A673 (cell line): Measurements from ENCODE around the gene VPS4A. TPM values are rescaled to one million over a fixed set of nuclear protein-coding genes. Genes with fewer than 3 reads are reported as not detected.

Experiments
- Bru-seq: library from RNA; stranded (reverse); fragments of 400-500 nt; gene quantifications from one replicate; lab custom pipeline; 2021; lab: Mats Ljungman, UMichigan
- BruChase-seq, 2 experiments: library from RNA; stranded (reverse); fragments of 400-500 nt; gene quantifications; one replicate each; lab custom pipeline; 2021; lab: Mats Ljungman, UMichigan
- BruUV-seq: library from RNA; stranded (reverse); fragments of 400-500 nt; replicated peaks from 2 replicates; lab custom pipeline; 2021; lab: Mats Ljungman, UMichigan
- CTCF ChIA-PET: fragments of 300-600 bp; sonication (Branson Sonifier 250); formaldehyde crosslinking; loops from one replicate; lab custom pipeline; 2022; ENCODE audit warnings: antibody characterized with exemption; lab: Charles Lee
- POLR2A ChIA-PET: fragments of 300-600 bp; sonication (Branson Sonifier 250); formaldehyde crosslinking; loops from one replicate; lab custom pipeline; 2022; ENCODE audit warnings: antibody characterized with exemption; ENCODE audit not compliant: low non-redundant PET; lab: Charles Lee
- DNase-seq: peaks from one replicate; pipeline ENCODE4 v3.0.0-alpha.2; 2015; ENCODE audit warnings: low spot score
- H3K27ac ChIP-seq: fragments of 200-600 bp; sonication (generic); 2 replicates; pipeline ENCODE4 v1.5.1; 2016; ENCODE audit warnings: mixed run types, low read depth, mild to moderate bottlenecking, mixed read lengths, antibody characterized with exemption, low read length; ENCODE audit not compliant: poor library complexity, severe bottlenecking
- H3K27me3 ChIP-seq: fragments of 200-600 bp; sonication (generic); replicated peaks from 2 replicates; pipeline ENCODE4 v1.6.1; 2017; ENCODE audit warnings: mixed run types, low read depth, mild to moderate bottlenecking, mixed read lengths, antibody characterized with exemption, low read length; ENCODE audit not compliant: insufficient read depth, poor library complexity
- H3K36me3 ChIP-seq: fragments of 200-600 bp; sonication (generic); 2 replicates; pipeline ENCODE4 v1.6.1; 2016; ENCODE audit warnings: mixed run types, mild to moderate bottlenecking, mixed read lengths, antibody characterized with exemption, low read length; ENCODE audit not compliant: insufficient read depth, poor library complexity, severe bottlenecking
- H3K4me1 ChIP-seq: fragments of 200-600 bp; sonication (generic); 2 replicates; pipeline ENCODE4 v1.6.1; 2017; ENCODE audit warnings: mixed run types, mild to moderate bottlenecking, mixed read lengths, antibody characterized with exemption, low read length; ENCODE audit not compliant: insufficient read depth, poor library complexity, severe bottlenecking
- H3K4me3 ChIP-seq: fragments of 200-600 bp; sonication (generic); 2 replicates; pipeline ENCODE4 v1.5.1; 2016; ENCODE audit warnings: low read depth, mixed run types, mild to moderate bottlenecking, mixed read lengths, low read length; ENCODE audit not compliant: poor library complexity, severe bottlenecking
- H3K9me3 ChIP-seq: fragments of 200-600 bp; sonication (generic); 2 replicates; pipeline ENCODE4 v1.6.1; 2016; ENCODE audit warnings: mixed run types, low read depth, mild to moderate bottlenecking, mixed read lengths, antibody characterized with exemption, low read length; ENCODE audit not compliant: poor library complexity, severe bottlenecking
- EZH2 ChIP-seq: fragments of 200-600 bp; sonication (generic); IDR thresholded peaks from 2 replicates; pipeline ENCODE4 v1.6.1; 2017; ENCODE audit warnings: borderline replicate concordance, low read depth, mild to moderate bottlenecking, mixed read lengths, antibody characterized with exemption, low read length; ENCODE audit not compliant: poor library complexity, severe bottlenecking
- intact Hi-C: fragments of 100-400 bp; cut with micrococcal nuclease; formaldehyde crosslinking; loops from one replicate; pipeline ENCODE4 v1.10.0; 2022; ENCODE audit not compliant: unreplicated experiment
- long read RNA-seq: library from polyadenylated mRNA; stranded (forward); transcript quantifications from one replicate; pipeline ENCODE4 v2.0.0, GENCODE V29; 2022
- total RNA-seq: library from RNA; stranded (reverse); gene quantifications from 2 replicates; pipeline ENCODE4 v1.2.3, GENCODE V29; 2021
- TF ChIP-seq, protein P1 (sequence below): fragments of 300-800, 200-600 bp; sonication (generic); conservative IDR thresholded peaks from 2 replicates; pipeline ENCODE4 v1.5.1; 2017; ENCODE audit warnings: low read depth, mild to moderate bottlenecking, antibody characterized with exemption, low read length, moderate library complexity, mixed read lengths

VPS4A gene
- total RNA-seq (48.7 and 50.4 TPM in 2 replicates), Bru-seq, nascent RNA (percentile 71 among the genes with signal in this experiment), BruChase-seq, experiment 1, labeled RNA remaining after a 2-hour chase (percentile 76 among the genes with signal in this experiment), BruChase-seq, experiment 2, labeled RNA remaining after a 6-hour chase (percentile 93 among the genes with signal in this experiment)
- long read RNA-seq, full-length matches to known transcripts, result 174 of 207 reads
- long read RNA-seq, partial matches to known transcripts, result 9 of 207 reads
- long read RNA-seq, other reads (novel, unspliced or antisense), result 24 of 207 reads

DNA sequence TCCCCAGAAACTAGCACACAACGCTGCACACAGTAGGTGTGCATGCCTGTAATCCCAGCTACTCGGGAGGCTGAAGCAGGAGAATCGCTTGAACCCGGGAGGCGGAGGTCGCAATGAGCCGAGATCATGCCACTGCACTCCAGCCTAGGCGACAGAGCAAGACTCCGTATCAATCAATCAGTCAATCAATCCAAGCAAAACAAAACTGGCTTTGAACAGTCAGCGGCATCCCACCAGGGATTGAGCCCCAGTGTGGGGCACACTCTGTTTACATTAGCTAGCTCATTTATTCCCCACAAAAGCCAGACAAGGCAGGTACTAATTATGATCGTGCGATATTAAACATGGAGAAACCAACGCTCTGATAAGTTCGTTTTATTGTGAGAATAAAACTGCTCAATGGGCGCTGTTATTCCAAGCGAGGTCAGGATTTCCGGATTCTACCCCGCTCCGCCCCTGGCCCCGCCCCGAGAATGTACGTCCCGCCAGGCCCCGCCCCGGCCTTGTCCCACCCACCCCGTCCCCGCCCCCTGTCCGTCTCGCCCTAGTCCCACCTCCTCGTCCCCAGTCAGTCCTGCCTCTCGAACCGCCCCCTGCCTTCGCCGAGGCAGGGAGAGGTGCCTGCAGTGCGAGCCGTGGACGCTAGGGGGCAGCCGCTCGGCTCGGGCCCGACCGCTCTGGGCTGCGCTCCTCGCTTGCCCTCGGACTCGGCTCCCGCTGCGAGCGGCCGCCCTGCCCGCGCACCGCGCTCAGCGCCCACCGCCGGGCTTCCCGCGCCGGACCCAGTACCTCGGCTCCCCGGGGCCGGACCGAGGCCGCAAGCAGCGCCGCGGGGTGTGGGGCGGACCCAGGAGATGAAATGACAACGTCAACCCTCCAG is at the start of gene VPS4A:
Gene VPS4A (plus strand): TSS at position 698 of the 880 bp plus-strand sequence. CDS start 162 bp downstream, at position 860.
- BruUV-seq, result no TSS peak
- ChIA-PET CTCF (no interaction called here), POLR2A (no interaction called here)
- Histone ChIP-seq H3K9me3 (no peaks in the 10 kb centered on the region), H3K36me3 (peaks cover 16% of the 10 kb centered on the region), H3K27me3 (no peaks in the 10 kb centered on the region), H3K27ac (peak within 1 kb of the TSS; percentile 96), H3K4me3 (peak within 1 kb of the TSS; percentile 100), H3K4me1 (no peaks in the 10 kb centered on the region)
- intact Hi-C loops, result no loop called here
- peak; percentile 97 for DNase-seq
- TF ChIP-seq EZH2, result no peak
- TF ChIP-seq, protein P1, sequence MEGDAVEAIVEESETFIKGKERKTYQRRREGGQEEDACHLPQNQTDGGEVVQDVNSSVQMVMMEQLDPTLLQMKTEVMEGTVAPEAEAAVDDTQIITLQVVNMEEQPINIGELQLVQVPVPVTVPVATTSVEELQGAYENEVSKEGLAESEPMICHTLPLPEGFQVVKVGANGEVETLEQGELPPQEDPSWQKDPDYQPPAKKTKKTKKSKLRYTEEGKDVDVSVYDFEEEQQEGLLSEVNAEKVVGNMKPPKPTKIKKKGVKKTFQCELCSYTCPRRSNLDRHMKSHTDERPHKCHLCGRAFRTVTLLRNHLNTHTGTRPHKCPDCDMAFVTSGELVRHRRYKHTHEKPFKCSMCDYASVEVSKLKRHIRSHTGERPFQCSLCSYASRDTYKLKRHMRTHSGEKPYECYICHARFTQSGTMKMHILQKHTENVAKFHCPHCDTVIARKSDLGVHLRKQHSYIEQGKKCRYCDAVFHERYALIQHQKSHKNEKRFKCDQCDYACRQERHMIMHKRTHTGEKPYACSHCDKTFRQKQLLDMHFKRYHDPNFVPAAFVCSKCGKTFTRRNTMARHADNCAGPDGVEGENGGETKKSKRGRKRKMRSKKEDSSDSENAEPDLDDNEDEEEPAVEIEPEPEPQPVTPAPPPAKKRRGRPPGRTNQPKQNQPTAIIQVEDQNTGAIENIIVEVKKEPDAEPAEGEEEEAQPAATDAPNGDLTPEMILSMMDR, result peak; percentile 77

DNA sequence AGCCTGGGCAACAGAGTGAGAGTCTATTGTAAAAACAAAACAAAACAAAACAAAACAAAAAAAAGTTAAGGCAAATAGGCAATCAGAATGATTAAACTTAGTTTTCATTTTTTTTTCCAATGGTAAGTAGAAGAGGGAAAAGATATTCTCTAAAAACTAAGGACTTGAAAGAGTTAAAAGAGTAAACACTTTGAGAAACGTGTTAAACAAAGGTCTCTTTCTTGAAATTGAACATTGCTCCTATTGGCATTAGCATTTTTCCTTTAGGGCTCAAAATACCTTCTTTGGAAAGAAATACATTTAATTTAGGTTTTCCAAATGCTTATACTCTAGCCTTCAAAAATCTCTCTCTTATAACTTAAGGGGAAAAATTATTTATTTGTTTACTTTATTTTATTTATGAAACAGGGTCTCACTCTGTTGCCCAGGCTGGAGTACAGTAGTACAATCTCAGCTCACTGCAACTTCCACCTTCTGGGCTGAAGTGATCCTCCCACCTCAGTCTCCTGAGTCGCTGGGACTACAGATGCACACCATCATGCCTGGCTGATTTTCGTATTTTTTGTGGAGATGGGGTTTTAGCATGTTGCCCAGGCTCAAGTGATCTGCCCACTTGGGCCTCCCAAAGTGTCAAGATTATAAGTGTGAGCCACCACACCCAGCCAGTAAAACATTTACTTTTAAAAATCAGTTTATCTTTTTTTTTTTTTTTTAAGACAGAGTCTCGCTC is 44.7 kb upstream of the VPS4A start:
- no peak for DNase-seq
- Histone ChIP-seq H3K4me1 (peaks cover 19% of the 10 kb centered on the region), H3K9me3 (no peaks in the 10 kb centered on the region), H3K4me3 (no peak overlapping the region), H3K27ac (no peak overlapping the region), H3K36me3 (no peaks in the 10 kb centered on the region), H3K27me3 (no peaks in the 10 kb centered on the region)
- ChIA-PET CTCF (no interaction called here), POLR2A (no interaction called here)
- no peak for TF ChIP-seq EZH2
- TF ChIP-seq, protein P1, result no peak
- intact Hi-C loops, result no loop called here
- BruUV-seq, result no TSS peak

DNA sequence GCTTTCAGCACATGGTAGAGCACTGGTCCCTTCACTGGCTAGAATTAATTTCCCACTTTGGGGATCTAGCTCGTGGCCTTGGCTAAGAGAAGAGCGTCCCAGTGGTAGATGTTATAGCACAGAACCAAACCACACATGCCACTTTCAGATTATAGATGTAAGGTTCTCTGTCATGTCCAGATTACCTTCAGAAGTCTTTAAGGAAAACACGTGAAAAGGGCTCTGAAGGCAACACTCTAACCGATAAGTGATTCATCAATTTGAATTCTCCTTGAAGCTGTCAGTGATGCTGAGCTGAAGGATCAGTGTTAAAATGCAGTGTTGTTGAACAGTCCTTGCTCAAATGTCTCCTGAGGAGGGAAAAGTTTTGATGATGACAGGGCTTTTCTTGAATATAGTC is 43.5 kb upstream of the VPS4A start:
- peaks cover 21% of the 10 kb centered on the region for H3K4me1 ChIP-seq
- ChIA-PET CTCF (no interaction called here), POLR2A (no interaction called here)
- no peaks in the 10 kb centered on the region for H3K27me3 ChIP-seq
- no peaks in the 10 kb centered on the region for H3K9me3 ChIP-seq
- DNase-seq, result no peak
- no TSS peak for BruUV-seq
- no peak overlapping the region for H3K4me3 ChIP-seq
- H3K27ac ChIP-seq, result no peak overlapping the region
- intact Hi-C loops, result no loop called here
- TF ChIP-seq, protein P1, result no peak
- no peak for TF ChIP-seq EZH2
- H3K36me3 ChIP-seq, result no peaks in the 10 kb centered on the region
